NT2/D1 (cell line): ENCODE measurements around the gene PDGFRB.

Experiments used
- SUZ12 ChIP-seq: IDR thresholded peaks from 2 replicates; pipeline ENCODE4 v1.6.1; 2011; ENCODE audit not compliant: insufficient read length, insufficient read depth; ENCODE audit errors: extremely low read depth
- YY1 ChIP-seq: IDR thresholded peaks from 2 replicates; pipeline ENCODE4 v1.6.1; 2011; ENCODE audit not compliant: insufficient read length, insufficient read depth
- ZNF274 ChIP-seq: IDR thresholded peaks from 2 replicates; pipeline ENCODE4 v1.6.1; 2011; ENCODE audit warnings: mild to moderate bottlenecking, low read depth, low read length

GRCh38 chr5:150068071-150068470 lies 87.6 kb downstream of the PDGFRB start:
- TF ChIP-seq YY1 (no peak), SUZ12 (no peak), ZNF274 (no peak)
